Stimulated activated CD4-positive, alpha-beta T cell treated with anti-CD3 and anti-CD28 coated beads, Interleukin-15, amount 100 ng/mL, for 24 hours (primary cell): ENCODE results near the gene PRUNE2.

Source experiments
- DNase-seq: peaks from one replicate; pipeline ENCODE4 v3.0.0-alpha.2; 2020

PRUNE2 gene

DNA sequence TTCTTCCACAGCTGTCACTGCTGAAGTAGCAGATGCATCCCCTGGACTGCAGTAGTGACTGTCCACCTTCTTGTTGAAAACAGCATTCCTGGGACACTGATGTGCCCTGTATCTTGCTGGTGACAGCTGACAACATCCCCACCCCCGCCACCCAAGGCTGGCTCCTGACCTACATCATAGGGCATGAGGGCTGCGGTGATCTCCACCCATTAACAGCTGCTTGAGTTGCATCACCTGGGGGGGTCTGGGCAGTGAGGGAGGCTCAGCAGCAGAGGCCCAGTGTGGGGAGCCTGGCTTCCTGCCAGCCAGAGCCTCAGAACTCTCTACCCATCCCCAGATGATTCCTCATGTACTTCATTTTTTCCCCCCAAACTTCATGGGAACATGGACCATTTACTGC lies 4.1 kb downstream of the PRUNE2 start:
- DNase-seq, result no peak

DNA sequence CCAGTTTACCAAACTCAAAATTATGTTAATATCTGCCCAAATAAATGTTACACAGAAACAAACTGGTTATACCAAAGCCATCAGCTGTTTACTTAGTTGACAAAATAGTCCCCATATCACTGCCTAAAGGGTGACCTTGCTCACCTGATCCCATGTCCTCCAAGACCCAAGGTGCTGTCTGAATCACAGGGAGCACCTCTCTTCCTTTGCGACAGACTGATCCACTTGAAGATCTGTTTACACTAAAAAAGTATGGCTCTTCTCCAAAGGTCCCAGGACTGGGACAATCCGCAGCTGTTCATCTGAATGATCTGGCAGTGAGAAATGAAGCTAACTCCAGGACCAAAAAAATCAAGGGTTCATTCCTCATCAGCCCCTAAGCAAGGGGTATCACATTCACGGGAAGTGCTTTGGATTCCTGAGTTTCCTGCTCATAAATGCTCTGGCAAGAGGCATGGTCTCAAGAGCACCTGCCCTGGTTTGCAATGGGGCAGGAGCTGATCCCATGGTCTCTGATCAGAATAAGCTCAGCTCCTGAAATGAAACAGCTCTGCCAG lies 5.0 kb downstream of the PRUNE2 start:
- DNase-seq, result no peak

DNA sequence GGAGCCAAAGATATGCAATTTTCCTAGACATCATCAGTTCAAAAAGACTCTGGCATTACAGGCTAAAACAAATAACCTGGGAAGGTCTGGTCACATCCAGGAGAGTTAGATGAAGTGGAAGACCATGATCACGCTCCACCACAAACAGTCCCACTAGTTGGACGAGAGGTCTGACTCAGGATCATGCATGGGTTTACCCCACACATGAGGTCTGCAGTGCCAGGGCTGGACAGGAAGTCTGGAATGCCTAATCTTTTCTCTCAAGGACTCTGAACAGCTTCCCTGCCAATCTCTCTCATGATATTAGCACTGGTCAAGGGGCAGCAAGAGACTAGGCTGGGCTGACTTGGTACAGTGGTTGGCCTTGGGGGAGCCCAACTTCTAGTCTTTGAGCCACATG lies 7.1 kb downstream of the PRUNE2 start:
- DNase-seq, result no peak

DNA sequence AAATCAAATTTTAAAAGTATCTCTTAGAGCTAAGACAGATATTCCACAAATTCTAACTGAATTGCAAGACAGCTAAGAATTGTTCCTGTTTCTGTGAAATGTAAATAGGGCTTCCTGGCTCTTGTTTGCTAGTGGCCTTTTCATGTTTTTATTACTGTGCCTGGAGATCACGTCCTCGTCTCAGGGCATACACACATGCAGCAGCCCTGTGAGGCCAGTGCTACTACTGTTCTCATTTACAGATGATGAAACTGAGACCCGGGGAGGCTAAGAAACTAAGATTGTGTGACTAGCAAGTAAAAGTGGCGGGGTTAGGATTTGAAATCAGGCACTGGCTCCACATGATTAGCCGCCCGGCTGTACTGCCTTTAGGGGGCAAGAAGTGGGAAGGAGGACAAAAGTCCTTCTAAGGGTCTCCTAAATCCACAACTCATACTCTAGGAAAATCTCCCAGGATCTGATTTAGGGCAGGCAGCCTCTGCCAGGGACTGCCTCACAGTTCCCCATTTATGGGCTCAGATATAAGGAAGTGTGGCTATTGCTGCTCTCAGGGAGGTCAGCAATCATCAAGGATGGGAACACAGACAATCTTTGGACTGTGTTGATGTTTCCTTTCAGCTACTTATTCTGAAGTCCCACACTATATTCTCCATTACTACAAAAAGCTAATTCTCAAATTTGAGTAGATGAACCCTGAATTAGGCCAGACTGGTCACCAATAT lies 7.9 kb downstream of the PRUNE2 start:
- DNase-seq, result no peak

DNA sequence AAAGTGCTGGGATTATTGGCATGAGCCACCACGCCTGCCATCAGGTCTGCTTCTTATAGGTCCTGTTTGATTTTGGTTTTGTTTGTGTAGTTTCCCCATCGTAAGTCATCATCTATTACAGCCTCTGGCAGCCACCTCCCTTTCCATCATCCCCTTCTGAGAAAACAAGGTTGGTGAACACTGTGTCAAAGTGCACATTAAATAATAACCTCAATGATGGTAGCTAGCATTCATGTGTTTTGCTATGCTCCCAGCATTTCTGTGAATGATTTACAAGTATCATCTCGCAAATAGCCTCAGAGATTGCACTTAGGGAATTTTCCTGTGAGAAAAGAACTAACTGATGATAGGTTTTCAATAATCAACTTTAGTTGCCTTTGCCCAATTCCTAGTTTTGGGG lies 9.9 kb downstream of the PRUNE2 start:
- DNase-seq, result no peak

DNA sequence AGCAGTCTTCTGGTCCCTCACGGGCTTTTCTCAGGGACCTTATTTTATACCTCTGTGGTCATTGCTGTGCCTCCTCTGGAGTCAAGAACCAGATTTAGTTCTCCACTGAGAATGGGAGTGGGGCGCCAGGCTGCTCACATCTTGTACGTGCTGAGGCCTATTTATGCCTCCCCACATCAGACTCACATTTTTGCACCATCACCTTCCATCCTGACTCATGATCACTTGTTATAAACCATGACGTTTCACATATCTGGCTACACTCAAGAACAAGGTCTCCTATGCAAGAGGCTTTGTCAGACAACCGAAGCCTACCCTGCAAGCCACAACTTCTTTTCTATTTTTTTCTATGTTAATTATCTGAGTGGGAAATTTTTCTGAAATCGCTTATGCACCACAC lies 10.7 kb downstream of the PRUNE2 start:
- DNase-seq, result no peak

DNA sequence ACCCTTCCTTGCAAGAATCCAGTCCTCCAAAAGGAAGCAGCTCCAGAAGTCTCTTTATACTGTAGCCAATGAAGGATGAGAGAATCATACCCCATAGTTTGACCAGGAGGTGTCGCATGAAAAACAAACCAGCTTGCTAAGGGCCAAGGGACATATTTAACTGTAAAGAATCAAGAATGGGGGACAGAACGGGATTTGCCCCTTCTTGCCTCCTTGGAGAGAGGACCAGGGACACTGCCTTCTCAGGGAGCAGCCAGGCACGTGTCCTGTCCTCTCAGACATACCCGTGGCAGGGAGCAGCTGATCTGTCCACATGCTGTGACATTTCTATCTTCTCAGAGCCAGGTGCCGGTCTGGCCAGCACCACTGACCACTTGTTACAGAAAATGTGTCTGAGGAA lies 11.7 kb downstream of the PRUNE2 start:
- no peak for DNase-seq

DNA sequence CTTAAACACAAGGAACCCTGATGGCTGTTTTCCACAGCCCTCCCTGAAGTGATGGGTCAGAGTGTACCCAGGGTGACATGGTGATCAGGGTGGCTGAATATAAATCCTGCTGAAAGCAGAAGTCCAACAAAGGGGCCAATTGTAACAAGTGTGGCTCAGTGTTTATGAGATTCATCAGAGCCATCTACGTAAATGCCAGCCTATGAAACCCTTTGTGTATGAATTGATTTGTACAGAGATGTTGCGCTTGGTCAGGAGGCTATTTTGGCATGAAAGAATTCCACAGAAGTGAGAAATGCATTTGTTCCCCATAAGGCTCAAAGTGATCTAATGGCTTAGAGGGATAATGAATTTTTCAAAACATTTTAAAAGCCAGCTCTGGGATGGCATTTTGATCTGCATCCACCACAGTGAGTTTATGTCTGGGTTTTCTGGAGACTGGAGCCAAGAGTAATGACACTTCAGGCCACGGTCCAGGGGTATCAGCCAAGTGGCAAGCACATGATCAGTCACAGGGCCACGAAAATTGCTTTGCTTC lies 12.4 kb downstream of the PRUNE2 start:
- DNase-seq, result no peak

DNA sequence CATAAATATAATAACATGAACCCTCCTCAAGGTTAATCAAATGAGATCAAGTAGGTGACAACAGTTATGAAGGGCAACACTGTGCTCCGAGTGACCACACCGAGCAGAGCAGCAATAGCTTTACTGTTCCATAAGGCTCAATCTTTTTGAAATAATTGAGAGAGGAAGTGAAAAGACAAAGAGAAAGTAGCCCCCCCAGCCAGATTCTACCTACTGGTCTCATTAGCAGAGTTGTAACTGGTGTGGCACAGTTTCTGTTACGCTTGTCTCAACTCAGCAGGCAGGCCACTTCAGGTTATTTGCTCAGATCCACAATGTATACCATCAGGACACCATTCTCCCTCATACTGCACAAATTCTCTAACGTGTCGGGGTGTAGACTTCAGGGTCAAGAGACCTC lies 14.0 kb downstream of the PRUNE2 start:
- no peak for DNase-seq

DNA sequence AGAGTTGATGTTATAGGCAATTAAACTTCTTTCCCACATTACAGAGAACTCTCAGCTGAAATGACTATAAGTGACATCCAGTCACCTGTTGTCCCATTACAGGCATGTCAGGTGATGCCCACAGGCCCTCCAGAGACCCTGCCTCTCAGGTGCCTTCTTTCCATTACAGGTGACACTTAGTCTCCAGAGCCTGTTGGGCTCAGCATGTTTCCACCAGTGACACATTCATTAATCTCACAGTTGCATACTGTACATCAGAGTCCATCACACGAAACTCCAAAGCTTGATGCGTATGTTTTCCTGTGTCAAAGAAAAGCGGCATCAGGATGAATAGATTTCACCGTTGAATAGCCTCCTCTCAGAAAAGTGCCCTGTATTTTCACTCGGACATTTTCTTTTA lies 14.6 kb downstream of the PRUNE2 start:
- DNase-seq, result no peak

DNA sequence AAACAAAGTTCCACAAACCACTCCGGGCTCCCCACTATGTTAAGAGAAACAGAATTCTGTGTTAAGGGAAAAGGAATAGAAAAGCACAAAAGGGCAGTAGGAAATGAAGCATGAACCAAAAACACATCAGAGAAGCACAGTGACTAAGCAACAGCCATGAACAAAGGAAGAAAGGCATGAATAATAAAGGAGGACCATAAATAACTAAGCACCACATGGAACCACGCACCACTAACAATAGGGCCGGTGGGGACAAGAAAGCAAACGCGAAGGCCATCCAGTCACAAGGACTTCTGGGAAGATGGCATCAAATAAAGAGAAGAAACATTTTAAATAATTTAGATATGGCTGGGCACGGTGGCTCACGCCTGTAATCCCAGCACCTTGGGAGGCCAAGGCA lies 18.0 kb downstream of the PRUNE2 start:
- no peak for DNase-seq

DNA sequence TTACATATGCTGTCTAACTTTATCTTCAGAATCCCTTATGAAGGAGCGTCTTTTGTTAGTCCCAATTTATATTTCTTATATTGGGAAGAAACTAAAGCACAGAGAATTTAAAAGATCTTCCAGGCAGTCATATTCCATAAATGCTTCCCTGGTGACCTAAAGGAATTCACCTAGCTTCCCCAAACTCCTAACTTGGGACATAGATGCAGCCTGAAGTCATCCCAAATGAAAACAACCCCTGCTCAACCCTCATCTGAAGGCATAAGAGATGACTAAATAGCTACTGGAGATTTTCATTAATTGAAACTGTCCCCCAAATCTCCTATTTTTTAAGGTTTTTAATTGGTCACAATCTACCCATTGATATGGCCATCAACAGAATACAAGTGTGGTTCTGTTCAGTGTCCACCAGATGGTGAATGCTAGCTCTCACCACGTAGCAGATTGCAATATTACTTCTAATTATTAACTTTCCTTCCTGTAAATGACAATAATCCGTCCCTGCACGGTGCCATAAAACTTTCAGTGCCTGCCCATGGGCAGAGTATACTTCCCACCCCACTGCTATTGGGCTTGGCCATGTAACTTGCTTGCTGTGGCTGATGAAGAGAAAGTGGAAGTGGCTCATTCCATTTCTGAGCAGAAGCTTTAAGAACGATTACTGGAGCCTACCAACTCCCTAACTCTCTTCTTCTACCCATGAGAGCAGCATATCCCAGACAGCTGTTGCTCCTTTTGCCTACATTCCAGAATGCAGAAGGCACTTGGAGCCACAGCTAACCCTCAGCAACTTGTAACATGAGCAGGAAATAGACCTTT lies 18.7 kb downstream of the PRUNE2 start:
- no peak for DNase-seq

DNA sequence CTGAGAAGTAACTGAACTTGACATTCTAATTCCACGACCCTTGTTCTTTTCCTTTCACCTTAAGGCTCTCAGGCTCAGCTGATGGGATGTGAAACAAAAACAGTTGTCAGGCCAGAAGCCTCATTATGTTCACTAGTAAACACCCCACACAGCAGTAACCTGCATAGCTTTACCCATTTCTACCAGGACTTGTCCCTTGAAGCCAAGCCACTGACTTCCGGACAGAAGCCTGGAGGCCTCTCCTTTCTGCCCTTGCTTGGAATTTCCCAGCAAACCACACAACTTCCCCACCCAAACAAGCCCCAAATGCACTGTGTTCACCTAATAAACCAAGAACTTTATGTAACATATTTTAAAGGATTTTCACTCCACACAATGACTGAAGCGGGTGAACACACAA lies 19.6 kb downstream of the PRUNE2 start:
- no peak for DNase-seq

DNA sequence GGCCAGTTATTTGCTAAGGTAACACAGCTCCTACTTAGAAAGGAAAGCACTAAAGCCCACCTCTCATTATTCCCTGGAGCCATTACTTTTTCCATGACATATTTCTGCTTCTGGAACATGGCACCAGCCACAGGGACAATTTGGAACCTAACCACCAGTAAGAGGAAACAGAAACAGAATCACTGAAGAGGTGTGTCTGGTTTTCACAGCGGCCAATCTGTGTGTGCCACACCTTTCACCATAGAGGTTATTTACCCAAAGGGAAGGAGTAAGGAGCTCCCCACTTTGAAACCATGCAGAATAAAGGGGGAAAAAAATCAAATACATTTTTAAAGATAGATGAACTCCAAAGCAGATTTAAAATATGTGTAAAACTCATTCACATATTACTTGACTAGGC lies 21.1 kb downstream of the PRUNE2 start:
- DNase-seq, result no peak

DNA sequence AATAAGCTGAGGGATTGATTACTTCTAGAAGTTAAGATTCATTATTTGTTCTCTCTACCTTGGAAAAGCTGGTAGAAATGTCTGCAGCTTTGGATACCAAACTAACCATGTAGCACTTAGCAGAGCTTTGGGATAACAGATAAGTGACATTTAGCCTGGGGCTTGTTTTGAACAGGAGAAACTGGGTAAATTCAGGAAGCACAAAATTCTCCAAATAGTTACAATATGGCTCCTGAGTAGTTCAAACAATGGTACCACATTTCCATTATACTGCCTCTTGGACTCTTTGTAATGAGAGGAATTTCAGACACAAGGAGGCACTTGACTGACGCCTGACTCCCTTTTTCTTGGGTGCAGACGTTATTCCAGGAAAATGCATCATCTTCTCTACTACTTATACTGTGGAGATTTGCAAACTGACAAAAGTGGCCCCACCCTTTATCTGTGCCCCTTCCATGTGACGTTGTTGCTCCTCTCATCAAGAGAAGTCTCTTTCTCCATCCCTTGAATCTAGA lies 22.5 kb downstream of the PRUNE2 start:
- no peak for DNase-seq

DNA sequence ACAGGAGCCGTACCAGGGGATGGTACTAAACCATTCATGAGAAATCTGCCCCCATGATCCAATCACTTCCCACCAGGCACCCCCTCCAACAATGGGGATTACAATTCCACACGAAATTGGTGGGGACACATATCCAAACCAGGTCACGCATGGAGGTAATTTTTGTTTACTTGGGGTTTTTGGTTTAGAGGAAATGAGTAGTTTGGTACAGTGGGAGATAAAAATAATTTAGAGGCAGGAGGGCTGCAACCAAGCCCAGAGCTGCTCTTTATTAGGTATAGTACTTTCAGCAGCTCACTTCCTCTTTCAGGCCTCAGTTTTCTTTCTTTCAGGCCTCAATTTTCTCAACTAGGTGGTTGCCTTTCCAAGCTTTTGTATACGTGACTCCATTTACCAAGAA lies 23.2 kb downstream of the PRUNE2 start:
- DNase-seq, result no peak

DNA sequence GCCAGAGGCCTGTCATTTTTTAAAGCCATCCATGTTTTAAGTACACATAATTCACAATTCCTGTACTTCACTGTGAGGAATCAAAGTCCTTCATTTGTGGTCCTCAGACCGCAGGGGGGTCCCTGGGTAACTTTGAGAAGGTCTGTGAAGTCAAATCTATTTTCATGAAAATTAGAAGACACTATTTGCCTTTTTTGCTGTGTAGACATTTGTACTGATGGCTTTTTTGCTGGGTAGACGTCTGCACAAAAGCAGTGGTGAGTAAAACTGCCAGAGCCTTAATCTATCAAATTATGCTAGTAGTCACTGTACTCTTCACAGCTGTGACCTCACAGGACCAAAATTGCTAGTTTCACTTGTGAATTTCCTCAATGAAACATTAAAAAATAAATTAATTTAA lies 25.7 kb downstream of the PRUNE2 start:
- DNase-seq, result no peak

DNA sequence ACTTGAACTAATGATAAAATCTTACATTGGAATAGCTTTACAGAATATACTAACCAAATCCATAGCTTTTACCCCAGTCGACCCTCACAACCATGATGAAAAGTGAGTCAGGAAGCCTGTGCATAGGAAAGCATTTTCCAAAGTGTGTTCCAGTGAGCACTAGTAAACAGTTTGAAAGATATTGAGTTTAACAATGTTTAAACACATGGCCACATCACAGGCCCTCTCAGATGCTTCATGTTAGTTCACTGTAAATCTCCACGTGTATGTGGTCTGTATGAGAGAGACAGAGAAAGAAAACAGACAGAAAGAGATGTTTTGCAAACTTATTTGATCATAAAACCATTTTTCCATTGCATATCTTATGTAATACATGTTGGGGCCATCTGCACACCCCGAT lies 27.0 kb downstream of the PRUNE2 start:
- DNase-seq, result no peak

DNA sequence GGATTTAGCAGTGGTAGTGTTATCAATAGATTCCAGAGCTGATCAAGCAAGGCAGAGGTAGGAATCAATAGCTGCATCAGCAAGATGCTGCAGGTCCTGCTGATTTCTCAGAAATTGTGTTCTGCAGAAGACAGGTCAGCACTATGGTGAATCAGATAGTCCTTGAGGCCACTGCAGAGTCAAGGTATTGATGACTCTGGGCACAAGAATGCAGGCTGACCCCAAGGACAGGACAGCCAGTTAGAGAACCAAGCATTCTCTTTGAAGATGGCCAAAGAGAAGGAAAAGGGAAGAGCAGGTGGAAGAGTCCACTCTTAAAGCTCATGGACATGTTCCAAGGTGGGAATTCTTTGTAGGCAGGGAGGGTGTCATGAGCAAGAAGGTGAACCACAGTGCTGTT lies 28.0 kb downstream of the PRUNE2 start:
- DNase-seq, result no peak

DNA sequence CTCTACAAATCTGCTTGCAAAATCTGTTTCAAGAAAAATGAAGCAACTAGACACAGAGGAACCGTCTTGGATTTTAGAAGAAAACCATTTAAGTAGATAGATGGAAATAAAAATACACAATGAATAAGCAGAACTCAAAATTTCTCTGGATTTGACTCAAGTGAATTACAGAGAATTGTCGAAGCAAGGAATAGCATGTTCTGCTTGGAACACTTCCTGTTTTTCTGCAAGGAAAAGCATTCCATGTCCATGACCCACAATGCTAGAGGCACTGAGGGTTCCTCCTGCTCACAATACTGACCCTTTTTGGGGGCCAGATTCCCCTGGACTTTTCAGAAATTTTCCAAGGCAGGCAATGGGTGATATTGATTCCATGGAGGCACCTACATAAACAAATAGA lies 29.8 kb downstream of the PRUNE2 start:
- no peak for DNase-seq

DNA sequence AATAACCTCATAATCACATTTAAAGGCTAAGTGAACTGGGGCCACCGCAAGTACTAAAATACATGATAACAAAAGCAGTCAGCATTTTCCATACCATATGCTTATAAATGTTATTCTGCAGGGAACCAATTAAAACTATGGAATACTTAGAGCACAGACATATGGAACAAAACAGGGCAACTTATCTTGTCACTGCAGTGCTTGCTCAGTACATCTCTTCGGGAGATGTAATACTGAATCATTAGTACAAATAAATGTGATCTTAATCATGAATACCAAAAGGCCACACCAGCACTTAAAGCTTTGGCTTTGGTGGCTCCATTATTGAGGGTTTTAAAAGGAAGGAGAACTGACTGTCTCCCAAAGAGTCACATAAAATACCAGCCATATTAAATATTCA lies 32.1 kb downstream of the PRUNE2 start:
- DNase-seq, result no peak

DNA sequence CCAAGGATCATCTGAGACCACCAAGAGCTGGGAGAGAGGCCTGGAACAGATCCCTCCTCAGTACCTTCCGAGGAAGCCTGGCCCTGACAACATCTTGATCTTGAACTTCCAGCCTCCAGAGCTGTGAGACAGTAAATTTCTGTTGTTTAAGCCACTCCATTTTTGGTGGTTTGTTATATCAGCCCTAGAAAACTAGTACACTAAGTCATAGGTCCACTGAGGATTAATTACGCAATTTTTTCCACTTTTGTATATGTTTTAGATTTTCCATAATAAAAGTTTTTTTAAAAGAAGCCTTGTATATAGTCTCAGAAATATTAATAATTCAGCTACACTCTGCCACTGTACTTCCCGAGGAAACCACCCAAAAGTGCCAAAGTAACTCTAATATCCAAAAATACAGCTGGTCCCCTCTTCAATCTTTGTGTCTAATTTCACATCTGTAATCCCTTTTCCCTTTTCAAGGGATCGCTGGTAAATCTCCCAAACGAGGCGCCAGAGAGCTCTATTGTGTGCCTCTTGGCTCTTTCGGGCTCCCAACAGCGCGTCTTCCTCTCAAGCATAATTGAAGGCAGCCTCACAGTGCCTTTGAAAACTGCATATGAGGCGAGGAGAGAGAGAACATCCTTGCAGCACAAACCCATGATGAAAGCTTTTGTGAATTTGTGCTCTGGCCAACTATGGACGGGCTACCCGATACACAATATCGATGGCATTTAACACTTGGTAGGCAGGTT lies 32.7 kb downstream of the PRUNE2 start:
- no peak for DNase-seq

DNA sequence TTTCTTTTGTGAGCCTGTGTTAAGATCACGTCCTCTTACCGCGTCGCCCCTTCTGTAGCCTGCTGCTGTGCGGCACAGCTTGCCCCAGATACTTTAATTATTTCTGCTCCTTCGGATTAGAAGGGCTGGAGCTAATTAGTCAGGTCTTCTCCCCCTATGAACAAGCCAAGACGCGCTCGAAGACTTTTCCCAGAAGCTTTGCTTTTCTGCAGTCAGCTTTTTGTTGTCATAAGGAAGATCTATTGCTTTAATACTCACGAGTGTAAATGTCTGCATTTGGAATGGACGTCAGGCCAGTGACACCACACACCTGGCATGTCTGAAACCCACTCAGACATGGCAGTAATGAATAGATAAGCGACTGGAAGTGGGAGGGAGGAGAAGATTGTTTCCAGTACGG lies 37.0 kb downstream of the PRUNE2 start:
- no peak for DNase-seq
